ENCODE data around the gene WDFY1.
"Not testable (repeated sequence)": the region's sequence is repeated elsewhere in the genome, so short reads cannot be mapped to it uniquely, and the experiment has no call there.

Gene WDFY1

DNA sequence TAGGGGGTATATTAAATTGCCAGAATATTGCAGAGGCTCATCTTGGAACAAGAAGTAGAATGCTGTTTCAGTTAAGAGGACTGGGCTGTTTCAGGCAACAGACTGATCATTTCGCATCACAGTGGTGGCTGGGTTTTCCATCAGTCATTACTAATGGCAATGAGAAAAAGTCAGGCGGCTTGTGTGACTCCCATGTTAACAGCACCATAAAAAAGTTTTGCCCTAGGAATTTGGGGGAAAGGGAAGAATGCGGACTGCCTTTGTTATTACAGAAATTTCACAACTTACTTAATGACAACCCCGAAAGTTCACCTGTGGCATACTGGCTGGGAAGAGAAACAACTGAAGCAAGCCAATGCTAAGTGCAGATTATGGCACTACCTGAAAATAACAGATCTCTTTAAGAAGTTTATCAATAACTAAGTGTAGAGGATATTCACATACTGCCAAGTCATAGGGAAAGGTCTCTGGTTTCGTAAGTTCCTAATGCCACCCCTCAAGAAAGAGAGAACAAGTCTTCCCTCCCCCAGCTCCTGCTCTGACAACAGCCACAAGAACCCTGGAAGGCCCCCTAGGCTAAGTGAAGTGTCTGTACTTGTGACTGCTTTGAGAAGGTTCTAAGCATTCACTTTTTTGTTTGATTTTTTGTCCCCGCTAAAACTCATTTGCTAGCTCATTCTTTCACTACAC, 67.3 kb downstream of the WDFY1 start:
- in situ Hi-C loops (cut with HindIII; ENCODE audit: low pct_ligation_motif_present, low pct_unique_long_range_greater_than_20kb, low sequenced_read_pairs), result no loop called here
- no peak for DNase-seq

DNA sequence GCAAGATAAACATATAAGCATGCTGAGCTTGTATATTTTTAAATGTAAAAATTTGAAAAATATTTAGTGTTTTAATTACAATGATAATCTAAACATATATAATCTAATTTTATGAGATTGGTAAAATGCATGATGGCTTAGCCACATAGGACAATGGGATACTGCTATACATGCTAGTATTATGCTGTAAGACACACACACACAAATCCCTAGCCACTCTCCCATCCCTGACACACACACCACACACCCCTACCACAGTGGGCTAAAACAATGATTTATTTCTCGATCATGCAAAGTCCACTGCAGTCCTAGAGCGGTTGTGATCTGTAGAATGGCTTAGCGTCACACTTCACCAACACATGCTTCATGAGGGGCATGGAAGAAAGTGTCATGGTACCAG, 71.5 kb downstream of the WDFY1 start:
- DNase-seq, result no peak
- in situ Hi-C loops (cut with HindIII; ENCODE audit: low pct_ligation_motif_present, low pct_unique_long_range_greater_than_20kb, low sequenced_read_pairs), result no loop called here

DNA sequence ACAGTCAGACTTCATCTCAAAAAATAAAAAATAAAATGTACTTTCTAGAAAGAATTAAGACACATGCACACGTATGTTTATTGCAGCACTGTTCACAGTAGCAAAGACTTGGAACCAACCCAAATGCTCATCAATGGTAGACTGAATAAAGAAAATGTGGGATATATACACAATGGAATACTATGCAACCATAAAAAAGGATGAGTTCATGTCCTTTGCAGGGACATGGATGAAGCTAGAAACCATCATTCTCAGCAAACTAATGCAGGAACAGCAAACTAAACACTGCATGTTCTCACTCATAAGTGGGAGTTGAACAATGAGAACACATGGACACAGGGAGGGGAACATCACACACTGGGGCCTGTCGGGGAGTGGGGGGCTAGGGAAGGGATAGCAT, 72.4 kb downstream of the WDFY1 start:
- in situ Hi-C loops (cut with HindIII; ENCODE audit: low pct_ligation_motif_present, low pct_unique_long_range_greater_than_20kb, low sequenced_read_pairs); DNase-seq: not testable (repeated sequence)

DNA sequence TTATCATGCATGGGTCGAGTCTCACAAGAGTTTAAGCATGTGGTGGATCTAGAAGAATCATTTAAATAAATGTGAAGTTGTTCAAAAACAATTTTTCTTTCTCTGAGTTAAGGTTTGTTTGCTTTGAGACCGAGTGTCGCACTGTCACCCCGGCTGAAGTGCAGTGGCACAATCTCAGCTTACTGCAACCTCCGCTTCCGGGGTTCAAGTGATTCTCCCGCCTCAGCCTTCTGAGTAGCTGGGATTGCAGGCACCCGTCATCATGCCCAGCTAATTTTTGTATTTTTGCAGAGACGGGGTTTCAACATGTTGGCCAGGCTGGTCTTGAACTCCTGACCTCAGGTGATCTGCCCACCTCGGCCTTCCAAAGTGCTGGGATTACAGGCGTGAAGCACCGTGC, 73.5 kb downstream of the WDFY1 start:
- DNase-seq; in situ Hi-C loops (cut with HindIII; ENCODE audit: low pct_ligation_motif_present, low pct_unique_long_range_greater_than_20kb, low sequenced_read_pairs): not testable (repeated sequence)

DNA sequence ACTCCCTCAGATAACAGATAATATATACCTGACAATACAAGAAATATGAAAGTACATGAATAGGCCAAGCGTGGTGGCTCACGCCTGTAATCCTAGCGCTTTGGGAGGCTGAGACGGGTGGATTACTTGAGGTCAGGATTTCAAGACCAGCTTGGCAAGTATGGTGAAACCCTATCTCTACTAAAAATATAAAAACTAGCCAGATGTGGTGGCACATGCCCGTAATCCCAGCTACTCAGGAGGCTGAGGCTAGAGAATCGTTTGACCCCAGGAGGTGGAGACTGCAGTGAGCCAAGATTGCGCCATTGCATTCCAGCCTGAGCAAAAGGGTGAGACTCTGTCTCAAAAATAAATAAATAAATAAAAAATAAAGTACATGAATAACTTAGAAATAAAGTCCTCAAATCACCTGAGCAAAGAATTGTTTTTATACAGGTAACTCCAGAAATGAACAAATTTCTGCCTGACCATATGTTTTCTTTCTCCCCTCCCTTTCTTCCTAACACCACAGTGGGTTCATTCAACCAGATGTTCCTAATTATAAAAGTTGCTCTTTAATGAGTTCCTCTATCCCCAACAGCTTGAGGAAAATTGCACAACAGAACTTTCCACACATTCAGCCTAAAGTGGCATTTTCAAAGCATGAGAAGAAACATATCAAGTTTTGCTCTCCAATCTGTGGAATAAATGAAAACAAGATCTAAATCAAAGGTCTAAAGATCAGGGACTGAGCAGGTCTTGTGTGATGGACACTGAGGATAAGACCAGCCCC, 74.1 kb downstream of the WDFY1 start:
- in situ Hi-C loops (cut with HindIII; ENCODE audit: low pct_ligation_motif_present, low pct_unique_long_range_greater_than_20kb, low sequenced_read_pairs), result no loop called here
- DNase-seq, result no peak

DNA sequence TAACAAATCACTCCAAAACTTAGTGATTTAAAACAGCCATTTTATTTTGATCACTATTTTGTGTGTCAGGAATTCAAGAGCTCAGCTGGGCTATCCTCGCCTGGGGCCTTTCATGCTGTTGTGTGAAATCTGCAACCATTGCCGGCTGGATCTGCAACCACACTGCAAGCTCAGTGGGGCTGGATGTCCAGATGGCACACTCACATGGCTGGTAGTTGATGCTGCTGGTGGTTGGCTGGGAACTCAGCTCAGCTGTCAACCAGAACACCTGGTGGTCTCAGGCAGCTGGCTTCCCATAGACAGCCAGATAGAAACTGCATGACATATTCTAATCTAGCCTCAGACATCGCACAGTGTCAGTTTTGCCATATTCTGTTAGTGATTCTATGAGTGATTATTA, 77.1 kb downstream of the WDFY1 start:
- in situ Hi-C loops (cut with HindIII; ENCODE audit: low pct_ligation_motif_present, low pct_unique_long_range_greater_than_20kb, low sequenced_read_pairs), result no loop called here
- no peak for DNase-seq

DNA sequence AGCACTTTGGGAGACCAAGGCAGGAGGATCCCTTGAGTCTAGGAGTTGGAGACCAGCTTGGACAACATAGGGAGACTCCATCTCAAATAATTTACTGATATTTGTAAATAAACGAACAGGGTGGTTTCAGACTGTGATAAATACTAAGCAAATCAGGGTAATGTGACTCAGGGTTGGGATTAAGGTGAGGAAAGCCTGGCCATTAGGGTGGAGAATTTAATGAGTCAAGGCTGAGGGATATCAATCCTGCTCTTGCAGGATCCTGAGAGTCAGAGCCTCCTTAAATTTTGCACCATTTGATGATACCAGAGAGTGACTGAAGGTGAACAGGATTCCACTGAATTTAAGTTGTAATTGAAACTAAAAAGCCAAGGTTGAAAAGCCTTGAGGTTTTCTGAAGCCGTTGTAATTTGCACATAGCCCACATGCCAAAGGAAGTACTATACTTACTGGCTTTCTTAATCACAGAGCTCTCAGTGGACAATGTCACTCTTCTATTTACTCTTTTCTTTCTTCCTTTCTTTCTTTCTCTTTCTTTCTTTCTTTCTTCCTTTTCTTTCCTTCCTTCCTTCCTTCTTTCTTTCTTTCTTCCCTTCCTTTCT, 79.1 kb downstream of the WDFY1 start:
- DNase-seq, result no peak
- in situ Hi-C loops (cut with HindIII; ENCODE audit: low pct_ligation_motif_present, low pct_unique_long_range_greater_than_20kb, low sequenced_read_pairs), result no loop called here

DNA sequence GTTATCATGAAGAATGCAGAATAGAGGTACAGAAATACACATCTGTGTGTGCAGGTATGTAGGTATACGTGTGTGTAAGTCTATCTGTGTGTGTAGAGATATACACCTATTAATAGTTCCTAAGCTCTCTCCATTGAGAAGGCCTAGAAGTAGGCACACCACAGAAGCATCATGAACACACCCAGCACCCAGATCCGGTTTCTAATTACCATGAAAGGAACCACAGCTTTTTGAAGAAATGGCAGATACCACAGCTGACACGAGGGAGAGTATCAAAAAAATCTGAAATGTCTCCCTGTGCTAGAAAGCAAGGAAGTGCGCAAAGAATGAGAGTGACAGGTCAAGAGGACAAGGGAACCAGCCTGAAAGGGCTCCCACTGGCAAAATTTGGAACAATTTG, 80.0 kb downstream of the WDFY1 start:
- in situ Hi-C loops (cut with HindIII; ENCODE audit: low pct_ligation_motif_present, low pct_unique_long_range_greater_than_20kb, low sequenced_read_pairs), result no loop called here

DNA sequence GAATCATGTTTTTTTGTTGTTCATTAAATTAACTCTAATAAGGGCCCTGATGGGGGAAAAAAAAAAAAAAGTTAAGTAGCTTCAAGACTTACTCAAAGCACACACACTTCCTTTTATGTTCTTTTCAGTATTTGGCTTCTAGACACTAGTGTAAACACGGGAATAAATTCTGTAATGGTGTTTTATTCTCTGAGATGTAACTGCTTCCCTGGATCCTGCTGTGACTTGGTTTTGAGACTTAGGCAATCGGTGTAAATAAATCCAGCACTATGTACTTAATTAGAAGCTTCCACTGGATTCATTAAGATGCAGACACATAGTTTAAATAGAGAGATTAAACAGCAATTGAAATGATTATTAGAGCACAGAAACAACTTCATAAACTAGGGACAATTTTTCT, 81.6 kb downstream of the WDFY1 start:
- DNase-seq, result no peak
- in situ Hi-C loops (cut with HindIII; ENCODE audit: low pct_ligation_motif_present, low pct_unique_long_range_greater_than_20kb, low sequenced_read_pairs), result no loop called here

More for the DNA sequence above, 80.0 kb downstream of the WDFY1 start:
- DNase-seq, result no peak

DNA sequence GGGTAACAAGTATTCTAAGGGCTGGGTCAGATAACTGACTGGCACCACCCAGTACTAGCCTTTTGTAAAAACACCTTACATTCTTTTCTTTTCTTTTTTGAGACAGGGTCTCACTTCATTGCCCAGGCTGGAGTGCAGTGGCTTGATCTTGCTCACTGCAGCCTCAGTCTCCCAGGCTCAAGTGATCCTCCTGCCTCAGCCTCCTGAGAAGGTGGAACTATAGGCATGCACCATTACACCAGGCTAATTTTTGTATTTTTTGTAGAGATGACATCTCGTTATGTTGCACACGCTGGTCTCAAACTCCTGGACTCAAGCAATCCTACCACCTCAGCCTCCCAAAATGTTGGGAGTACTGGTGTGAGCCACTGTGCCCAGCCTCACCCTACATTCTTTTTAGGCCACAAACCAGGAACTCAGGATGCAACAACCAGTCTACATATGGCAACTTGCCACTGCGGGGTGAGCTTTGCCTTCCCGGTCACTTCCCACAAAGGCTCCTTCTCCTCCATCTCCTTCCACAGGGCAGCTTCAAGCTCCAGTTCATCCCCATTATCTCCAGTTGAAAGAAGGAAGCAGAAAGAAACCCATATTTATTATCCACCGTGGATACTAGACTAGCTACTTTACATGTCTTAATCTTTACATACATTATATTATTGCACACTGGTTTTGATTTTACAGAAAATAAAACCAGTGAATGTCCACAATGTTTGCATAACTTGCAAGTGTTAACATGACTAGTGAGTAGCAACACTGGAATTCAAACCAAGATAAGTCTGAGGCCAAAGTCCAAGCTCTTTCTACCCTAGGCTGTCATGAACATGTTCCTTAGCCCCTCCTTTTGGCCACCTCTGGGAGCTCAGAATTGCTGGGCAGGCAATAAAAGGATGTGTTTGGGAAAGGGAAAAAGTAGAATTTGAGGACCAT, 84.1 kb downstream of the WDFY1 start:
- in situ Hi-C loops (cut with HindIII; ENCODE audit: low pct_ligation_motif_present, low pct_unique_long_range_greater_than_20kb, low sequenced_read_pairs), result no loop called here
- peak; percentile 96 for DNase-seq

DNA sequence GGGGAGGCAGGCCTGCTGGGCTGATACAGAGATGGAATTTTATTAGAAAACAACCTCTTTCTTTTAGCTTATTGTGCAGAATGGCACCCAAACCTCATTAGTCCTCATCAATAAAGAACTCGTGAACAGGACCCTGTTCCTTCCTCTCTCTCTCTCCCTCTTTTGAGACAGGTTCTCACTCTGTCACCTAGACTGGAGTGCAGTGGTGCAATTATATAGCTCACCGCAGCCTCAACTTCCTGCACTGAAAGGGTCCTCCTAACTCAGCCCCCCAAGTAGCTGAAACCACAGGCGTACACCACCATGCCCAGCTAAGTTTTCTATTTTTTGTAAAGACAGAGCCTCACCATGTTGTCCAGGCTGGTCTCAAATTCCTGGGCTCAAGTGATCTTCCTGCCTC, 86.1 kb downstream of the WDFY1 start:
- in situ Hi-C loops (cut with HindIII; ENCODE audit: low pct_ligation_motif_present, low pct_unique_long_range_greater_than_20kb, low sequenced_read_pairs), result no loop called here
- DNase-seq, result no peak

DNA sequence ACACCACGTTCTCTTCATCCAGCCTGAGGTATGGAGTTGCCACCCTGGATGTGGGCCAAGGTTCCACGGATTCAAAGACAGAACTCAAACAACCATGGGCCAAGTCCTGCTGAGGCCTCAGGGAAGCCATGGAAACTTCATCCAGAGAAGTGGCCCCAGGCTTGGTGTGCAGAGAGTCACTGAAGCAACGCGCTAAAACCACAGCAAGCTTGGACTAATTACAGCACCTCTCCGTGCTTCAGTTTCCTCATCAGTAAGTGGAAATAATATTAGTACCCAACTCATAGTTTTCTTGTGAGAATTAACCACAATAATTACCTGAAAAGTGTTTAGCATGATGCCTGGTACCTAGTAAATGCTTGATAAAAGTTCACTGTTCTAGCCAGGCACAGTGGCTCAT, 88.6 kb downstream of the WDFY1 start:
- in situ Hi-C loops (cut with HindIII; ENCODE audit: low pct_ligation_motif_present, low pct_unique_long_range_greater_than_20kb, low sequenced_read_pairs), result no loop called here
- DNase-seq, result no peak

DNA sequence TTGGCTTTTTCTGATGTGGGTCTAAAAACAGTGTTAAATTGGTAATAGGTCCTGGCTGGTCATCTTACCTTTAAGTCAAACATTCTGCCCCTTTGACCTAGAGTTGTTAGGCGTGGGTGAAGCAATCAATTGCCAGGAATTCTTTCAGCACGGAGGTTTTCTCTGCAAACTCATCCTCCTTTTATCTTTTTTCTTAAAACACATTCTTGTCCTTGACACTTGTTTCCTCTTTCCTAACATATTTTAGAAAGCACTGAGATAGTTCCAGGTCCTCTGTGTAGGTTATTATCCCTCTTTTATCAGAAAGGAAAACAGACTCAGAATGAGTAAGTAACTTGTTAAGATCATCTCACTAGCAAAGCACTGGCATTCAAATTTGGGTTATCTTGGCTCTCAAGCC, 89.1 kb downstream of the WDFY1 start:
- DNase-seq, result no peak
- in situ Hi-C loops (cut with HindIII; ENCODE audit: low pct_ligation_motif_present, low pct_unique_long_range_greater_than_20kb, low sequenced_read_pairs), result no loop called here

DNA sequence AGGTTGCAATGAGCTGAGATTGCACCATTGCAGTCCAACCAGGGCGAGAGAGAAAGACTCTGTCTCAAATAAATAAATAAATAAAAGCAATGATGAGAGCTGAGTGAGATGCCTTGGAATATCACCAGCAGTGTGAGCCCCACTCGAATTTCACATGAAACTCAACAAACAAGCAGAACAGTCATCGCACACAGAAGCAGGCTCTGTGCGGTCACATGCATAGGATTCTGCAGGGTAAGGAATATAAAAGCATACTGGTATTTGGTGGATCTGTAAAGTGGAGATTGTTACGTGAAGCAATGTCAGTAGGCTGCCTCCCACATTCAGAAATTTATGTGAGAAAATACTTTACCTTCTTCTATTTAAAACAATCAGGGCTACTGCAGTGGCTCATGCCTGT, 89.7 kb downstream of the WDFY1 start:
- DNase-seq, result no peak
- in situ Hi-C loops (cut with HindIII; ENCODE audit: low pct_ligation_motif_present, low pct_unique_long_range_greater_than_20kb, low sequenced_read_pairs), result no loop called here

DNA sequence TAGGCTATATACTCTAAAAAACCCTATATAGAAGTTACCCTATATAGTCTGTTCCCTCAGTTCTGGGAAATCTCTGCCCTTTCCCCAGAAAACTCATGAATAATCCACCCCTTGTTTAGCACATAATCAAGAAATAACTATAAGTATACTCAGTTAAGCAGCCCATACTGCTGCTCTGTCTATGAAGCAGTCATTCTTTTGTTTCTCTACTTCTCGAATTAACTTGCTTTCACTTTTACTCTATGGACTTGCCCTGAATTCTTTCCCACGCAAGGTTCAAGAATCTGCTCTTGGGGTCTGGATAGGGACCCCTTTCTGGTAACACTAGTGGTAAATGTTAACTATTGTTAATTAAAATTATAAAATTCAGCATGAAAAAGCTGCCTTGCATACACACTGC, 90.4 kb downstream of the WDFY1 start:
- in situ Hi-C loops (cut with HindIII; ENCODE audit: low pct_ligation_motif_present, low pct_unique_long_range_greater_than_20kb, low sequenced_read_pairs), result no loop called here
- DNase-seq, result no peak

DNA sequence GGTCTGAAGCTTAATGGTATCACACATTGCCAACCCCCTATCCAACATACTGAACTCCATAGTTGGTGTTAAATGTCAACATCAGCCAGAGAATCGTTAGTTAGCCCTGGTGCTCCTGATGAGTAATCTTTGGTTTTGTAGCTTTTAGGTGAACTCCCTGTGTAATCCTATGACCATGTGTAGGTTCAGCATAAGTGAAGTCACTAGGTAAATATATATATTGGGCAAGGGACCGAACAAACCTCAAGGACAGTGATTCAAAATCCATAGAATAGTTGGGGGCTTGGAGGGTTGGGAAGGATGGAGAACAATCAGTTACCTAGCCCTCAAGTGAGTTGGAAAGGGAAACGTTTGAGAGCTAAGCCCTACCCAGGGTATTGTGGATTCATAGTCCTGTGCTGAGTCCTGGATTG, 91.7 kb downstream of the WDFY1 start:
- in situ Hi-C loops (cut with HindIII; ENCODE audit: low pct_ligation_motif_present, low pct_unique_long_range_greater_than_20kb, low sequenced_read_pairs), result no loop called here
- DNase-seq, result no peak

DNA sequence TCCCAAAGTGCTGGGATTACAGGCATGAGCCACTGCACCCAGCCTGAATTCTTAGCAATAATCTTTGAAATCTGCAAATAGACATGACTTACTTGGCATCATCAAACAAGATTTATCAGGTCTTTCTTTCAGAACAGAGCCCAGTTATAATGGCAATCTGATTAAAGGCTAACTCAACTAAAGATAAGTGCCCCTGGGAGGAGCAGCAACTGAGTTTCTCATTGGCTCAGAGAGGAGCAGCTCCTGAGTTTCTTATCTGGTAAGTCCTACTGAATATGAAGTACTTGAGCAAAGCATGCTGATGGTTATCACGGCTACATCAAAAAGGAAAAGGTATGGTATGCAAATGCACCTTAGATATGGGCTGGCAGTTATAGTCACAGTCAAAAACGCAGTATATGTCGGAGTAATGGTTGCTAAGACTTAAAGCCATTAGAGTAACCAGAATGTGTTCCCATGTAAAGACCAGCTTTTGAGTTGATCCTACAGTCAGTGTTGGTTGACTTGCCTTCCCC, 92.8 kb downstream of the WDFY1 start:
- in situ Hi-C loops (cut with HindIII; ENCODE audit: low pct_ligation_motif_present, low pct_unique_long_range_greater_than_20kb, low sequenced_read_pairs), result no loop called here
- no peak for DNase-seq

DNA sequence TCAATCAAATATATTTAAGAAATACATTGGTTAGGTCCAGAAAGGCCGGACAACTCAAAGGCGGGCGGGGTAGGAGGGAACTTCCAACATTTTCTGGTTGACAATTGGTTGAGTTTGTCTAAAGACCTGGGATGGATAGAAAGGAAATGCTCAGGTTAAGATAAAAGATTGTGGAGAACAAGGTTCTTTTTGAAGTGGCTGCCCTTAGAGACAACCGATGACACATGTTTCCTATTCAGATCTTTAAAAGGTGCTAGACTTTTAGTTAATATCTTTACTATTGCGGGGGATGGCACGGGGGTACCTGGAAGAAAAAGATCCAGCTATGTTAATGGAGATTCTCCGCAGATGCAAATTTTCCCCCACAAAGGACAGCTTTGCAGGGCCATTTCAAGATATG, 97.7 kb downstream of the WDFY1 start:
- in situ Hi-C loops (cut with HindIII; ENCODE audit: low pct_ligation_motif_present, low pct_unique_long_range_greater_than_20kb, low sequenced_read_pairs), result no loop called here
- DNase-seq, result no peak

DNA sequence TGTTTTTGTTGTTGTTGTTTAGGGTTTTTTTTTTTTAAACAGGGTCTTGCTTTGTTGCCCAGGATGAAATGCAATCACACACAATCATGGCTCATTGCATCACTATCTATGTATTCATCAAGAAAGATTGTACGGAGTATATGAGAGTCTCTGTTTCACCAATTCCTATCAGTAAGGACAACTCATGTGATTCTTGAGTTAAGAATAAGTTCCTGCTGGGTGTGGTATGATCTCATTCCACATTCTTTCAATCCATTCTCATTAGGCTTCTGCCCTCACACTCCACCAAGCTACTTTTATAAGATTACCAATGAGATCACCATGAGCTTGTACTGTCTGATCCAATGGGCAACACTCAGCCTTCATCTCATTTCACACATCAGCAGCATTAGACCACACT, 98.6 kb downstream of the WDFY1 start:
- DNase-seq, result peak; percentile 27
- in situ Hi-C loops (cut with HindIII; ENCODE audit: low pct_ligation_motif_present, low pct_unique_long_range_greater_than_20kb, low sequenced_read_pairs), result no loop called here

Measured in ACHN (cell line).